GM18873 (cell line): ENCODE data around the gene NF2.

Experiments
- ATAC-seq: cut with Tn5 transposase; IDR thresholded peaks from one replicate; pipeline ENCODE4 v1.9.1; 2021; ENCODE audit warnings: mild to moderate bottlenecking, moderate library complexity, moderate number of reproducible peaks; ENCODE audit not compliant: unreplicated experiment, low FRiP score

Gene NF2

GRCh38 chr22:29700206-29700899 is 96.9 kb downstream of the NF2 start:
- no peak for ATAC-seq

GRCh38 chr22:29700900-29701154 is 97.4 kb downstream of the NF2 start:
- no peak for ATAC-seq

- no peak for ATAC-seq
Observed at GRCh38 chr22:29701155-29701999, 97.9 kb downstream of the NF2 start.

- no peak for ATAC-seq
Observed at GRCh38 chr22:29702000-29702930, 98.8 kb downstream of the NF2 start.

- no peak for ATAC-seq
Observed at GRCh38 chr22:29702931-29703501, 99.6 kb downstream of the NF2 start.

GRCh38 chr22:29703569-29704195 is 100.2 kb downstream of the NF2 start:
- no peak for ATAC-seq

- ATAC-seq = no peak
Observed at GRCh38 chr22:29704528-29705285, 101.3 kb downstream of the NF2 start.

GRCh38 chr22:29705651-29706050 is 102.2 kb downstream of the NF2 start:
- no peak for ATAC-seq

- ATAC-seq = no peak
Observed at GRCh38 chr22:29706486-29706885, 103.1 kb downstream of the NF2 start.

- ATAC-seq = no peak
Observed at GRCh38 chr22:29707010-29707409, 103.6 kb downstream of the NF2 start.

GRCh38 chr22:29707471-29707870 is 104.0 kb downstream of the NF2 start:
- ATAC-seq = no peak

- ATAC-seq = no peak
Observed at GRCh38 chr22:29710193-29710592, 106.8 kb downstream of the NF2 start.

- no peak for ATAC-seq
Observed at GRCh38 chr22:29710922-29711593, 107.6 kb downstream of the NF2 start.

GRCh38 chr22:29712119-29712518 is 108.7 kb downstream of the NF2 start:
- ATAC-seq = no peak

- ATAC-seq = no peak
Observed at GRCh38 chr22:29713156-29713727, 109.8 kb downstream of the NF2 start.

- no peak for ATAC-seq
Observed at GRCh38 chr22:29715240-29715639, 111.8 kb downstream of the NF2 start.

GRCh38 chr22:29715705-29716104 is 112.3 kb downstream of the NF2 start:
- no peak for ATAC-seq

GRCh38 chr22:29716814-29717545 is 113.5 kb downstream of the NF2 start:
- no peak for ATAC-seq
